Liver (tissue), 3 donors: ENCODE results near the gene RHOT1.

Source experiments
- JUND ChIP-seq, 2 donors: IDR thresholded peaks; 2 replicates each; pipeline ENCODE4 v1.6.1; 2016; ENCODE audit warnings: antibody characterized with exemption in 2 of 2
- NR2F2 ChIP-seq: IDR thresholded peaks from 2 replicates; pipeline ENCODE4 v1.6.1; 2016; ENCODE audit warnings: antibody characterized with exemption
- RAD21 ChIP-seq, 2 donors: IDR thresholded peaks; 2 replicates each; pipeline ENCODE4 v1.6.1; 2016; ENCODE audit warnings: antibody characterized with exemption in 2 of 2, mild to moderate bottlenecking in 2 of 2
- SP1 ChIP-seq: IDR thresholded peaks from 2 replicates; pipeline ENCODE4 v1.6.1; 2018; ENCODE audit warnings: antibody characterized with exemption, mild to moderate bottlenecking
- TAF1 ChIP-seq: conservative IDR thresholded peaks from 2 replicates; pipeline ENCODE4 v1.6.1; 2016; ENCODE audit warnings: antibody characterized with exemption, mild to moderate bottlenecking
- TF ChIP-seq, protein P1 (sequence below): fragments of 150-350 bp; IDR thresholded peaks from 2 replicates; pipeline ENCODE4 v1.5.1; 2017; ENCODE audit warnings: improper control_type of control experiment, low read depth, low read length; ENCODE audit not compliant: missing input control
- donor health status: healthy.
- donor health status: healthy.

DNA sequence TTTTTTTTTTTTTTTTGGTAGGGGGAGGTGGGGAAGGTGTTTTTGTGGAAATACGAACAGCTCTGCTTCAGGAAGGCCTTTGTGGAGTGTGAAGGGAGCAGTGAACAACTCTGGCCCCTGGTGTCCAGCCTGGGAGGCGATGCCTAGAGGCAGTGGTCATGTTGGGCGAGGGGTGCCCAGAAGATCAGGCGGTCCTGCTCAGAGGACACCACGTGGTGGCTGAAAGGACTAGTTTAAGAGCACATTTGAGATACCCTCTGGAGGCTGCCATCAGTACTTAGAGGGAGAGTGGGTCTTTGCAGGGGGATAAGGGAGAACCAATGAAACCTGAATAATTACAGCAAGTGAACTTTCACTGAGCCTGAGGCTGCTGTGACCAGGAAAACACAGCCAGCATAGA lies 40.1 kb upstream of the RHOT1 start:
- TF ChIP-seq, protein P1, sequence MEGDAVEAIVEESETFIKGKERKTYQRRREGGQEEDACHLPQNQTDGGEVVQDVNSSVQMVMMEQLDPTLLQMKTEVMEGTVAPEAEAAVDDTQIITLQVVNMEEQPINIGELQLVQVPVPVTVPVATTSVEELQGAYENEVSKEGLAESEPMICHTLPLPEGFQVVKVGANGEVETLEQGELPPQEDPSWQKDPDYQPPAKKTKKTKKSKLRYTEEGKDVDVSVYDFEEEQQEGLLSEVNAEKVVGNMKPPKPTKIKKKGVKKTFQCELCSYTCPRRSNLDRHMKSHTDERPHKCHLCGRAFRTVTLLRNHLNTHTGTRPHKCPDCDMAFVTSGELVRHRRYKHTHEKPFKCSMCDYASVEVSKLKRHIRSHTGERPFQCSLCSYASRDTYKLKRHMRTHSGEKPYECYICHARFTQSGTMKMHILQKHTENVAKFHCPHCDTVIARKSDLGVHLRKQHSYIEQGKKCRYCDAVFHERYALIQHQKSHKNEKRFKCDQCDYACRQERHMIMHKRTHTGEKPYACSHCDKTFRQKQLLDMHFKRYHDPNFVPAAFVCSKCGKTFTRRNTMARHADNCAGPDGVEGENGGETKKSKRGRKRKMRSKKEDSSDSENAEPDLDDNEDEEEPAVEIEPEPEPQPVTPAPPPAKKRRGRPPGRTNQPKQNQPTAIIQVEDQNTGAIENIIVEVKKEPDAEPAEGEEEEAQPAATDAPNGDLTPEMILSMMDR, result no peak
- TF ChIP-seq NR2F2 (no peak), JUND (IDR thresholded peaks at IDR 0.05) (no peak), TAF1 (no peak), RAD21 (IDR thresholded peaks at IDR 0.05) (no peak), SP1 (no peak)
